BE2C (cell line): ENCODE data around the gene EPS8L2.
A peak's percentile ranks its signal among the peaks of the same experiment; 100 is the strongest.

Experiments used
- DNase-seq: peaks from one replicate; pipeline ENCODE4 v3.0.0-alpha.2; 2020
- H3K27me3 ChIP-seq: fragments of 250-450 bp; sonication (Bioruptor Pico); 2 replicates; pipeline ENCODE4 v1.5.1; 2020; ENCODE audit warnings: mild to moderate bottlenecking
- H3K36me3 ChIP-seq: fragments of 250-450 bp; sonication (Bioruptor Pico); 2 replicates; pipeline ENCODE4 v1.5.1; 2020; ENCODE audit warnings: mild to moderate bottlenecking
- H3K4me1 ChIP-seq: fragments of 250-450 bp; sonication (Bioruptor Pico); 2 replicates; pipeline ENCODE4 v1.5.1; 2020
- H3K4me3 ChIP-seq: 2 replicates; pipeline ENCODE4 v1.5.1; 2011; ENCODE audit warnings: low read depth, low read length
- H3K9me3 ChIP-seq: fragments of 250-450 bp; sonication (Bioruptor Pico); 2 replicates; pipeline ENCODE4 v1.5.1; 2020
- CTCF ChIP-seq: IDR thresholded peaks from 2 replicates; pipeline ENCODE4 v1.5.1; 2012; ENCODE audit warnings: mild to moderate bottlenecking, low read depth, low read length

The EPS8L2 gene

DNA sequence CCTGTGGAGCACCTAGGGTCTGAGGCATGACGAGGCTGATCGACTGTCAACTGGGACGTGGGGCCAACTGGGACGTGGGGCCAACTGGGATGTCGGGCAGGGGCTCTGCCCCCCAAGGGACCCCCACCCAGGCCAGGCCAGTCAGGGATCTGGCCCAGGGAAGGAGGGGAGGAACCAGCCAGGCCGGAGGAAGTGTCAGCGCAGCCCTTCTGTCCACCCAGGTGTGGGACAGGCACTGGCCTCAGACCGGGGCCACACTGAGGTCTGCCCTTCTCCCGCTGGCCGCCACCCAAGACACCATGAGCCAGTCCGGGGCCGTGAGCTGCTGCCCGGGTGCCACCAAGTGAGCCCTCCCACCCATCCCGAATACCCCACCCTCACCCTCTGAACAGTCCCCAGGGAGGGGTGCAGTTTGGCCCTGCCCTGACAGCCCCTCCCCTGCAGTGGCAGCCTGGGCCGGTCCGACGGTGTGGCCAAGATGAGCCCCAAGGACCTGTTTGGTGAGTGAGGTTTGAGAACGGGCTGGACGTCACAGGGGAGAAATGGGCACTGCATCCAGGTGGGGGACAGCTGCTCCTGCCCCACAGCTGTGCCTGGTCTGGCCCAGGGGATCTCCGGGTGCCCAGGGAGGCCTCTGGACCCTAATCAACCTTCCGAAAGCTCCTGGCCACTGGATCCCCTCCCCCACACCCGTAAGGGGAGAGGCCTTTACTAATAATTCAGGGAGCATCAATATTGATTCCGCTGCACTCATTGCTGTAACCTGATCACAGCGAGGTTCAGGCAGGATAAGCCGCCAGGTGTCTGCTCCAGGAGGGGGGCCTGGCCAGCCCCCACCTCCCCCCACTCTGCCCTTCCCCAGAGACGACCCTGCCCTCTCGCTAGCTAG is 3.3 kb downstream of the EPS8L2 start:
- H3K4me1 ChIP-seq: no peaks in the 10 kb centered on the region
- H3K27me3 ChIP-seq: peaks cover 4% of the 10 kb centered on the region; the same call in 1 of the 2 replicates
- no peaks in the 10 kb centered on the region for H3K9me3 ChIP-seq
- no peaks in the 10 kb centered on the region for H3K36me3 ChIP-seq
- H3K4me3 ChIP-seq: no peak overlapping the region
- no peak for DNase-seq
- no peak for TF ChIP-seq CTCF

- no peaks in the 10 kb centered on the region for H3K36me3 ChIP-seq
- no peaks in the 10 kb centered on the region for H3K9me3 ChIP-seq
- no peak overlapping the region for H3K4me3 ChIP-seq
- no peaks in the 10 kb centered on the region for H3K4me1 ChIP-seq
- DNase-seq: no peak
- TF ChIP-seq CTCF: no peak
- peaks cover 5% of the 10 kb centered on the region for H3K27me3 ChIP-seq
Measured at GRCh38 chr11:714436-714835, 8.4 kb downstream of the EPS8L2 start.

DNA sequence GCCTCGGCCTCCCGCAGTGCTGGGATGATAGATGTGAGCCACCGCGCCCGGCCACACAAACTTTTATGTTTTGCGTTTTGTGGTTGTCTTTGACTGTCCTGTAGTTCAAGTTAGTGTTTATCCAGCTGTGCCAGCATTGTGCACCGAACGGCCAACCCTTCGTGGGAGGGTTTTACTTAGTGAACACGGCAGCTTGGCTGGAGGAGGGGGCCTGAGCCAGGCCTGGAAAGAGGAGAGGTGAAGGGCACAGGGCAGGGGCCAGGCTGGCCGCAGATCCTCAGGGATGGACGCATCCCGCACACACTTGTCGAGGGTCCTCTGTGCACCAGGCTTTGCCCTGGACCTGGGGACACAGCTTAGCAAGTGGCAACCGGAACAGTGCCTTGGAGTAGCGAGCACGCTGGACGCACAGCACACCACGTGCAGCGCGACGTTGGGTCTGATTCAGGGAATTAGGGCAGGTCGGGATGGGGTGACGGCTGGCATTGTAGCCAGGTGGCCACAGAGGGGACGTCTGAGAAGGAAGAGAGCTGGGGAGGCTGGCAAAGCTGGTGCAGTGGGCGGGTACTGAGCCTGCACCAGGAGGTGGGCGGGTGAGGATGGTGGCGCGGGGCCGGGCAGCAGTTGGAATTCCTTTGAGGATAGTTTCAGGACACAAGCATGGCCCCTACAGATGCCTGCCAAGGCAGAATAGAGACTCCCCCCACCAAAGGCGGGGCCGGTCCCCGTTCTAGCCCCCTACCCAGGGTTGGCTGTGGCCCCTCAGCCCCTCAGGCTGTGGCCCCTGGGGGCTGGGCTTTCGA is 13.4 kb downstream of the EPS8L2 start:
- DNase-seq: peak; percentile 8
- Histone ChIP-seq H3K4me1 (no peaks in the 10 kb centered on the region), H3K4me3 (no peak overlapping the region), H3K27me3 (peaks cover 35% of the 10 kb centered on the region), H3K36me3 (no peaks in the 10 kb centered on the region), H3K9me3 (no peaks in the 10 kb centered on the region)
- TF ChIP-seq CTCF: no peak

DNA sequence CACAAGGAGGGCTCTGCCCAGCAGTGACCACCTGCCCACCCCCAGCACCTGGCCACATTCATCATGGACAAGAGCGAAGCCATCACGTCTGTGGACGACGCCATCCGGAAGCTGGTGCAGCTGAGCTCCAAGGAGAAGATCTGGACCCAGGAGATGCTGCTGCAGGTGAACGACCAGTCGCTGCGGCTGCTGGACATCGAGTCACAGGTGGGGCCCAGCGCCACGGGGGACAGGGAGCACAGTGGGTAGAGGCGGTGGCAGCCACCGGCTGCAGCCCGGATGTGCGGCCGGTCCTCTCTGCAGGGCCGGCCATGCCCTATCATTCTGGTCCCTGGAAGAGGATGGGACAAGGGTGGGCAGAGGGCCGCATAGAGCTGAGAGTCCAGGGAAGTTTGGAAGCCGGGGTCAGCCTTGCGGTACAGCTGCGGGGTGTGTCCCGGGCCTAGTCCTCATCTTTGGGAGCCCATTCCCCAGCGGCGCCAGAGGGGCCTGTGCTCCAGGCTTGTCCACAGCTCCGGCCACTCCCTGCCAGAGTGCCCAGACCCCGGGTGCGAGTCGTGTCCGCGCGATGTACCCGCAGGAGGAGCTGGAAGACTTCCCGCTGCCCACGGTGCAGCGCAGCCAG is 14.1 kb downstream of the EPS8L2 start:
- TF ChIP-seq CTCF: no peak
- Histone ChIP-seq H3K36me3 (no peaks in the 10 kb centered on the region), H3K4me1 (no peaks in the 10 kb centered on the region), H3K9me3 (no peaks in the 10 kb centered on the region), H3K4me3 (no peak overlapping the region), H3K27me3 (peaks cover 40% of the 10 kb centered on the region)
- no peak for DNase-seq

- Histone ChIP-seq H3K4me1 (no peaks in the 10 kb centered on the region), H3K4me3 (no peak overlapping the region)
- TF ChIP-seq CTCF: no peak
Measured at GRCh38 chr11:720642-721246, 14.7 kb downstream of the EPS8L2 start.

More at GRCh38 chr11:720642-721246, 14.7 kb downstream of the EPS8L2 start:
- peak; percentile 33 for DNase-seq
- Histone ChIP-seq H3K9me3 (no peaks in the 10 kb centered on the region), H3K36me3 (no peaks in the 10 kb centered on the region), H3K27me3 (peaks cover 46% of the 10 kb centered on the region)
